OCI-LY3 (cell line): ENCODE results near the gene PCDHA5.
"Not testable (repeated sequence)": the region's sequence is repeated elsewhere in the genome, so short reads cannot be mapped to it uniquely, and the experiment has no call there.

Experiments used
- EZH2phosphoT487 ChIP-seq: fragments of 200-600 bp; shearing (Covaris generic); IDR thresholded peaks from 2 replicates; pipeline ENCODE4 v1.6.1; 2018; ENCODE audit warnings: antibody characterized with exemption, mixed run types, low read depth
- TF ChIP-seq, protein P1 (sequence below): fragments of 200-600, 300-600 bp; sonication (generic); IDR thresholded peaks from 2 replicates; pipeline ENCODE4 v1.5.1; 2014; ENCODE audit warnings: antibody characterized with exemption, low read length, low read depth

GRCh38 chr5:140787849-140788504, 33.4 kb upstream of the PCDHA5 start:
- TF ChIP-seq, protein P1, sequence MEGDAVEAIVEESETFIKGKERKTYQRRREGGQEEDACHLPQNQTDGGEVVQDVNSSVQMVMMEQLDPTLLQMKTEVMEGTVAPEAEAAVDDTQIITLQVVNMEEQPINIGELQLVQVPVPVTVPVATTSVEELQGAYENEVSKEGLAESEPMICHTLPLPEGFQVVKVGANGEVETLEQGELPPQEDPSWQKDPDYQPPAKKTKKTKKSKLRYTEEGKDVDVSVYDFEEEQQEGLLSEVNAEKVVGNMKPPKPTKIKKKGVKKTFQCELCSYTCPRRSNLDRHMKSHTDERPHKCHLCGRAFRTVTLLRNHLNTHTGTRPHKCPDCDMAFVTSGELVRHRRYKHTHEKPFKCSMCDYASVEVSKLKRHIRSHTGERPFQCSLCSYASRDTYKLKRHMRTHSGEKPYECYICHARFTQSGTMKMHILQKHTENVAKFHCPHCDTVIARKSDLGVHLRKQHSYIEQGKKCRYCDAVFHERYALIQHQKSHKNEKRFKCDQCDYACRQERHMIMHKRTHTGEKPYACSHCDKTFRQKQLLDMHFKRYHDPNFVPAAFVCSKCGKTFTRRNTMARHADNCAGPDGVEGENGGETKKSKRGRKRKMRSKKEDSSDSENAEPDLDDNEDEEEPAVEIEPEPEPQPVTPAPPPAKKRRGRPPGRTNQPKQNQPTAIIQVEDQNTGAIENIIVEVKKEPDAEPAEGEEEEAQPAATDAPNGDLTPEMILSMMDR: not testable (repeated sequence)
- TF ChIP-seq EZH2phosphoT487: not testable (repeated sequence)
